HepG2 (cell line): Measurements from ENCODE around the gene KRTAP12-1. TPM values are rescaled to one million over a fixed set of nuclear protein-coding genes. Genes with fewer than 3 reads are reported as not detected.
"Not testable (repeated sequence)": the region's sequence is repeated elsewhere in the genome, so short reads cannot be mapped to it uniquely, and the experiment has no call there.

Source experiments
- ATAC-seq: fragments of 200-7000 bp; cut with Tn5 transposase; 3 replicates; pipeline ENCODE4 v1.9.1; 2020; ENCODE audit warnings: mild to moderate bottlenecking, moderate library complexity
- BruUV-seq: library from RNA; stranded (reverse); fragments of 400-500 nt; replicated peaks from 2 replicates; lab custom pipeline; 2021; lab: Mats Ljungman, UMichigan
- CTCF ChIA-PET: fragments of 300-600 bp; formaldehyde crosslinking; extraction: SDS; loops from one replicate; lab custom pipeline; 2021; ENCODE audit warnings: low total read pairs, inconsistent platforms, low intra/inter-chr PET ratio; lab: Yijun Ruan, JAX
- POLR2A ChIA-PET: fragments of 350-600 bp; sonication (Branson Sonifier 250); formaldehyde crosslinking; loops from one replicate; lab custom pipeline; 2020; ENCODE audit warnings: antibody characterized with exemption, inconsistent platforms; lab: Yijun Ruan, JAX
- DNase-seq: peaks from one replicate; pipeline ENCODE4 v3.0.0-alpha.2; 2015; ENCODE audit warnings: low spot score
- FAIRE-seq: peaks from 3 replicates; lab custom pipeline; 2011; peaks lifted over from hg19 to GRCh38; lab: Jason Lieb, UNC
- H2AFZ ChIP-seq: one replicate; pipeline ENCODE4 v1.6.1; 2011; ENCODE audit warnings: low read length, inconsistent platforms
- H3K27ac ChIP-seq: fragments of 300-600 bp; 3 replicates; pipeline ENCODE4 v1.8.0; 2011; ENCODE audit warnings: mixed run types, mild to moderate bottlenecking, mixed read lengths, low read length, inconsistent platforms; ENCODE audit not compliant: insufficient read depth; ENCODE audit errors: extremely low read length
- H3K27me3 ChIP-seq, 2 experiments: fragments of 200-600 bp in 1 of 2; 2 replicates in 1 of 2; 3 replicates in 1 of 2; pipeline versions ENCODE4 v1.6.0 to v1.8.0; 2011; ENCODE audit warnings: low read length in 2 of 2, mild to moderate bottlenecking in 2 of 2, moderate library complexity in 2 of 2, inconsistent platforms in 1 of 2; ENCODE audit not compliant: insufficient read depth in 2 of 2, control insufficient read depth in 1 of 2
- H3K36me3 ChIP-seq, 2 experiments: fragments of 200-600 bp in 1 of 2; replicated peaks in 1 of 2; 2 replicates in 1 of 2; 3 replicates in 1 of 2; pipeline versions ENCODE4 v1.5.1 to v1.8.0; 2011; ENCODE audit warnings: low read length in 2 of 2, inconsistent platforms in 1 of 2; ENCODE audit not compliant: insufficient read depth in 2 of 2, control insufficient read depth in 1 of 2
- H3K4me1 ChIP-seq: 2 replicates; pipeline ENCODE4 v1.5.1; 2012; ENCODE audit warnings: low read length, inconsistent platforms; ENCODE audit not compliant: insufficient read depth
- H3K4me2 ChIP-seq: 2 replicates; pipeline ENCODE4 v1.6.0; 2011; ENCODE audit warnings: low read depth, low read length, inconsistent platforms
- H3K4me3 ChIP-seq, 3 experiments: fragments of 200-600 bp in 1 of 3; sonication (generic), shearing (Covaris generic) in 1 of 3; replicated peaks in 1 of 3; 2 replicates each; pipeline ENCODE4 v1.5.1; 2011 to 2016; ENCODE audit warnings: low read length in 3 of 3, inconsistent platforms in 2 of 3, low read depth in 2 of 3, mild to moderate bottlenecking in 2 of 3, control low read depth in 1 of 3, mixed read lengths in 1 of 3; ENCODE audit not compliant: insufficient read depth in 1 of 3
- H3K79me2 ChIP-seq: one replicate; pipeline ENCODE4 v1.6.1; 2011; ENCODE audit warnings: low read length, inconsistent platforms; ENCODE audit not compliant: insufficient read depth
- H3K9ac ChIP-seq: 2 replicates; pipeline ENCODE4 v1.6.0; 2011; ENCODE audit warnings: mild to moderate bottlenecking, low read depth, low read length, inconsistent platforms; ENCODE audit not compliant: insufficient read depth
- H3K9me3 ChIP-seq: 2 replicates; pipeline ENCODE4 v1.5.1; 2012; ENCODE audit warnings: mild to moderate bottlenecking, low read length
- H4K20me1 ChIP-seq: 2 replicates; pipeline ENCODE4 v1.6.0; 2011; ENCODE audit warnings: inconsistent platforms, mild to moderate bottlenecking, low read length, moderate library complexity; ENCODE audit not compliant: insufficient read depth
- CREB1 ChIP-seq, 2 experiments: fragments of 450-650 bp in 1 of 2; IDR thresholded peaks; 2 replicates each; pipeline ENCODE4 v1.6.1; 2016 to 2017; ENCODE audit warnings: control low read depth in 1 of 2, mild to moderate bottlenecking in 1 of 2, missing compliant biosample characterization in 1 of 2, missing genetic modification characterization in 1 of 2
- EP300 ChIP-seq, 3 experiments: sonication (generic) in 1 of 3; formaldehyde crosslinking in 1 of 3; IDR thresholded peaks; 2 replicates each; pipeline versions ENCODE4 v1.5.1 to v1.6.1; 2011 to 2020; ENCODE audit warnings: low read depth in 2 of 3, low read length in 2 of 3, borderline replicate concordance in 1 of 3, improper control_type of control experiment in 1 of 3, mild to moderate bottlenecking in 1 of 3, missing genetic modification reagents in 1 of 3, moderate library complexity in 1 of 3
- MLX ChIP-seq: IDR thresholded peaks from 2 replicates; pipeline ENCODE4 v1.6.1; 2016
- RARG ChIP-seq: sonication (generic); formaldehyde crosslinking; IDR thresholded peaks from 2 replicates; pipeline ENCODE4 v1.4.0; 2020; ENCODE audit warnings: low read depth, mild to moderate bottlenecking, missing genetic modification reagents
- SCMH1 ChIP-seq: sonication (generic); formaldehyde crosslinking; IDR thresholded peaks from 2 replicates; pipeline ENCODE4 v1.9.0; 2021; ENCODE audit warnings: missing genetic modification reagents, mild to moderate bottlenecking, borderline replicate concordance
- ZNF343 ChIP-seq: sonication (generic); formaldehyde crosslinking; IDR thresholded peaks from 2 replicates; pipeline ENCODE4 v1.4.0; 2020; ENCODE audit warnings: mild to moderate bottlenecking, missing genetic modification reagents
- WGBS: methylation state at CpG from one replicate; pipeline ENCODE4 v1.1.6; 2017; ENCODE audit warnings: low lambda C conversion rate; 5-methylcytosine and 5-hydroxymethylcytosine counted together
- in situ Hi-C: cut with HindIII; loops from 2 replicates; pipeline ENCODE4 v1.10.0; 2017; ENCODE audit warnings: low pct_unique_long_range_greater_than_20kb; ENCODE audit not compliant: extremely low pct_ligation_motif_present
- intact Hi-C: fragments of 100-400 bp; cut with micrococcal nuclease; formaldehyde crosslinking; loops from one replicate; pipeline ENCODE4 v1.10.0; 2022; ENCODE audit not compliant: unreplicated experiment
- polyA plus RNA-seq, 8 experiments: library from polyadenylated mRNA; depleted of rRNA in 3 of 8; stranded (reverse) in 7 of 8; unstranded in 1 of 8; fragments of >200 nt; fragmentation: Illumina TruSeq in 4 of 8; extraction: Trizol in 4 of 8; gene quantifications; 2 replicates each; pipeline versions ENCODE4 v1.2.1 to v1.2.3, GENCODE V29; 2011 to 2016; ENCODE audit warnings: low read depth in 4 of 8, missing spikeins in 1 of 8, mixed read lengths in 1 of 8; ENCODE audit not compliant: insufficient read depth in 1 of 8
- total RNA-seq, 5 experiments: library from RNA; depleted of rRNA; stranded (reverse); fragments of >200 nt; fragmentation: Illumina TruSeq; extraction: Trizol; gene quantifications; 2 replicates each; pipeline ENCODE4 v1.2.3, GENCODE V29; 2016; ENCODE audit warnings: low read depth in 1 of 5
- TF ChIP-seq, protein P1 (sequence below): IDR thresholded peaks from 2 replicates; pipeline ENCODE4 v1.6.1; 2016; ENCODE audit warnings: missing compliant biosample characterization, missing genetic modification reagents, borderline replicate concordance
- TF ChIP-seq, protein P2 (sequence below): sonication (generic); formaldehyde crosslinking; IDR thresholded peaks from 2 replicates; pipeline ENCODE4 v1.4.0; 2020; ENCODE audit warnings: missing genetic modification reagents

Gene KRTAP12-1
- total and polyA plus RNA-seq, 2 of the 13 experiments (the other 11 are each of a cell fraction or from before 2014, with no cell fraction given) = not detected

DNA sequence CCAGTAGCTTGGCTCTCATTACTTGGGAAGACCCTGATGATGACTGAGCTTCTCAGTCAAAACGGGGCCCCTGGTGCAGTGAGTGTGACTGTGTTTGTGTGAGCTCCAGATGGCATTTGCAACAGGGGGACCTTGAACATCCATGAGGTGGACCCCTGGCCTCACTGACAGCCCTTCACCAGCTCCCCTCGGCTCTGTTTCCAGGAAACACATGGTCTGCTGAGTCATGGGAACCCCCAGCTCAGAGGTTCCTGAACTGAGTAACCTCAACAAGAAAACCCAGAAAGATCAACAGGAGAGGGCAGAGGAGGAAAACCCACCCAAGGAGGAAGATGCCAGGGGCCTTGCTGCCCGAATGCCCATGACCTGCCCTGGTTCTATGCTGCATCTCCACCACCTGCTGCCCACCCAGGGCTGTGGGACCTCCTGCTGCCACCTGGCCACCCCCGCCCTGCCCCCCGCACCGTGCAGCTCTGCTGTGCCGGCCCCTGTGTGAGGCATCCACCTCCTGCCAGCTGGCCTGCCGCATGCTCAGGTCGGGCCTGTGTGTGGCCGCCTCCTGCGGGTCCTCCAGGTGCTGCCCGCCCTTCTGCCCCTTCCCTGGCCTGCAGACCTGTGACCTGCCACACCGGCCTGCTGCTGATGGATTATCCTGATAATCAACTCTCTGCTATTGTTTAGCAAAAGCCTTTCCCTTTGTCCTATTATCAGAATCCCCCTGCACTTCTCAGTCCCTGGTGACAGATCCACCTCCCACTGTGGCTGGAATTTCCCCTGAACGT lies 4.2 kb upstream of the KRTAP12-1 start (continued):
- TF ChIP-seq, protein P1, sequence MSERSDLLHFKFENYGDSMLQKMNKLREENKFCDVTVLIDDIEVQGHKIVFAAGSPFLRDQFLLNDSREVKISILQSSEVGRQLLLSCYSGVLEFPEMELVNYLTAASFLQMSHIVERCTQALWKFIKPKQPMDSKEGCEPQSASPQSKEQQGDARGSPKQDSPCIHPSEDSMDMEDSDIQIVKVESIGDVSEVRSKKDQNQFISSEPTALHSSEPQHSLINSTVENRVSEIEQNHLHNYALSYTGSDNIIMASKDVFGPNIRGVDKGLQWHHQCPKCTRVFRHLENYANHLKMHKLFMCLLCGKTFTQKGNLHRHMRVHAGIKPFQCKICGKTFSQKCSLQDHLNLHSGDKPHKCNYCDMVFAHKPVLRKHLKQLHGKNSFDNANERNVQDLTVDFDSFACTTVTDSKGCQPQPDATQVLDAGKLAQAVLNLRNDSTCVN (CRISPR knock-in tag) = no peak
- TF ChIP-seq RARG (CRISPR knock-in tag) = no peak
- TF ChIP-seq CREB1 (IDR thresholded peaks at IDR 0.05) = no peak
- TF ChIP-seq CREB1 (CRISPR knock-in tag; IDR thresholded peaks at IDR 0.05) = no peak
- TF ChIP-seq MLX (CRISPR knock-in tag) = no peak
- no peak for TF ChIP-seq ZNF343 (CRISPR knock-in tag)
- TF ChIP-seq SCMH1 (CRISPR knock-in tag) = no peak
- TF ChIP-seq, protein P2, sequence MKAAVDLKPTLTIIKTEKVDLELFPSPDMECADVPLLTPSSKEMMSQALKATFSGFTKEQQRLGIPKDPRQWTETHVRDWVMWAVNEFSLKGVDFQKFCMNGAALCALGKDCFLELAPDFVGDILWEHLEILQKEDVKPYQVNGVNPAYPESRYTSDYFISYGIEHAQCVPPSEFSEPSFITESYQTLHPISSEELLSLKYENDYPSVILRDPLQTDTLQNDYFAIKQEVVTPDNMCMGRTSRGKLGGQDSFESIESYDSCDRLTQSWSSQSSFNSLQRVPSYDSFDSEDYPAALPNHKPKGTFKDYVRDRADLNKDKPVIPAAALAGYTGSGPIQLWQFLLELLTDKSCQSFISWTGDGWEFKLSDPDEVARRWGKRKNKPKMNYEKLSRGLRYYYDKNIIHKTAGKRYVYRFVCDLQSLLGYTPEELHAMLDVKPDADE (CRISPR knock-in tag) = no peak
- TF ChIP-seq EP300 (IDR thresholded peaks at IDR 0.05; ENCODE audit: low read depth in 2 of 2, low read length in 2 of 2) = no peak
- no peak for TF ChIP-seq EP300 (CRISPR knock-in tag; IDR thresholded peaks at IDR 0.05; ENCODE audit: borderline replicate concordance)

DNA sequence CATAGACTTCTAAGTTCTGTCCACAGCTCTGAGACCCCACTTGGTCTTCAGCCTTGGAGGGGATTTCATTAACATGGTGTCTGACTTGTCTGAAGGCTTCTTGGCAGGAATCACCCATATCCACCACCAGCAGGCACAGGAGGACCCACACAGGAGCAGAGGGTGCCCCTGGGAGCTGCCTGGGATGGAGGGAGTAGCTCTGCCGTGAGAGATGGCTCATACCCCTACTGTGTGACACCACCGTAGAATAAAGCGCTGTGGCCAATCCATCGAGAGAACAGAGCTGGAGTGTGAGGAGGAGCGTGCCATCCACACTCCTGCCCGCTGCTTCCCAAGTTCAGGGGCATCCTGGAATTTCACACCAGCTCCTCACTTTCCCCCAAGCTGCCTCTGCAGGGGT lies 3.1 kb upstream of the KRTAP12-1 start:
- H3K4me3 ChIP-seq, H3K9ac ChIP-seq, in situ Hi-C loops, H3K27ac ChIP-seq, H3K79me2 ChIP-seq, FAIRE-seq, POLR2A ChIA-PET, H3K9me3 ChIP-seq, intact Hi-C loops, H3K4me1 ChIP-seq, ATAC-seq, BruUV-seq, H3K4me2 ChIP-seq, H4K20me1 ChIP-seq, H3K36me3 ChIP-seq, H2AFZ ChIP-seq, DNase-seq, CTCF ChIA-PET: not testable (repeated sequence)
- whole genome bisulfite sequencing = 18% methylated on average over 2 of the region's 6 CpGs
- peaks cover 1 to 32% of the 10 kb centered on the region in 2 experiments; a peak in 4 of 5 replicates for H3K27me3 ChIP-seq
